Neural cell (in vitro differentiated cells): Measurements from ENCODE around the gene SPATA31E1. TPM values are rescaled to one million over a fixed set of nuclear protein-coding genes. Genes with fewer than 3 reads are reported as not detected.

Experiments
- H2AFZ ChIP-seq: fragments of 200-600, 300-800 bp; sonication (generic), shearing (Covaris generic); 2 replicates; pipeline ENCODE4 v1.6.0; 2014; ENCODE audit warnings: low read depth, mild to moderate bottlenecking, antibody characterized with exemption, low read length, moderate library complexity
- H3F3A ChIP-seq: fragments of 200-600 bp; shearing (Covaris generic); 2 replicates; pipeline ENCODE4 v1.6.1; 2016; ENCODE audit warnings: mild to moderate bottlenecking, moderate library complexity, mixed read lengths, antibody characterized with exemption, low read length; ENCODE audit not compliant: insufficient read depth, poor library complexity, severe bottlenecking
- H3K27ac ChIP-seq: fragments of 200-600, 300-800 bp; sonication (generic), shearing (Covaris generic); 2 replicates; pipeline ENCODE4 v1.5.1; 2014; ENCODE audit warnings: mild to moderate bottlenecking, low read length, moderate library complexity
- H3K27me3 ChIP-seq: fragments of 300-800, 200-600 bp; sonication (generic), shearing (Covaris generic); 2 replicates; pipeline ENCODE4 v1.6.0; 2014; ENCODE audit warnings: mild to moderate bottlenecking, low read depth, low read length, moderate library complexity; ENCODE audit not compliant: insufficient read depth
- H3K36me3 ChIP-seq: fragments of 300-800, 200-600 bp; sonication (generic), shearing (Covaris generic); 2 replicates; pipeline ENCODE4 v1.5.1; 2014; ENCODE audit warnings: mild to moderate bottlenecking, antibody characterized with exemption, low read length, moderate library complexity; ENCODE audit not compliant: insufficient read depth
- H3K4me2 ChIP-seq: fragments of 300-800, 200-600 bp; sonication (generic), shearing (Covaris generic); 2 replicates; pipeline ENCODE4 v1.6.0; 2014; ENCODE audit warnings: mild to moderate bottlenecking, low read length
- H3K4me3 ChIP-seq: fragments of 300-800, 200-600 bp; sonication (generic), shearing (Covaris generic); 2 replicates; pipeline ENCODE4 v1.5.1; 2014; ENCODE audit warnings: mild to moderate bottlenecking, low read length, moderate library complexity
- H3K79me2 ChIP-seq: fragments of 200-600 bp; shearing (Covaris generic); replicated peaks from 2 replicates; pipeline ENCODE4 v1.6.0; 2014; ENCODE audit warnings: mild to moderate bottlenecking, low read length, moderate library complexity; ENCODE audit not compliant: insufficient read depth
- H3K9ac ChIP-seq: fragments of 300-800, 200-600 bp; sonication (generic), shearing (Covaris generic); 2 replicates; pipeline ENCODE4 v1.6.1; 2016; ENCODE audit warnings: mild to moderate bottlenecking, low read length, mixed read lengths
- H3K9me2 ChIP-seq: fragments of 200-600 bp; shearing (Covaris generic); 2 replicates; pipeline ENCODE4 v1.6.1; 2016; ENCODE audit warnings: mild to moderate bottlenecking, low read length, mixed read lengths; ENCODE audit not compliant: insufficient read depth
- H3K9me3 ChIP-seq: fragments of 200-600, 300-800 bp; sonication (generic), shearing (Covaris generic); 2 replicates; pipeline ENCODE4 v1.6.1; 2016; ENCODE audit warnings: mild to moderate bottlenecking, mixed run types, low read length, moderate library complexity, mixed read lengths
- H4K20me1 ChIP-seq: fragments of 200-600 bp; shearing (Covaris generic); 2 replicates; pipeline ENCODE4 v1.6.1; 2016; ENCODE audit warnings: mild to moderate bottlenecking, mixed run types; ENCODE audit not compliant: insufficient read depth
- CTCF ChIP-seq: fragments of 450-650 bp; IDR thresholded peaks from 2 replicates; pipeline ENCODE4 v1.5.1; 2014; ENCODE audit warnings: antibody characterized with exemption, mild to moderate bottlenecking, moderate library complexity; ENCODE audit not compliant: poor library complexity, severe bottlenecking
- EP300 ChIP-seq: fragments of 450-650 bp; conservative IDR thresholded peaks from 2 replicates; pipeline ENCODE4 v1.6.1; 2014; ENCODE audit warnings: antibody characterized with exemption, mild to moderate bottlenecking, moderate library complexity; ENCODE audit not compliant: poor library complexity, severe bottlenecking
- EZH2 ChIP-seq: fragments of 200-600, 300-800 bp; shearing (Covaris generic), sonication (generic); IDR thresholded peaks from 2 replicates; pipeline ENCODE4 v1.6.1; 2014; ENCODE audit warnings: antibody characterized with exemption, low read length, borderline replicate concordance, mild to moderate bottlenecking; ENCODE audit not compliant: insufficient read depth, poor library complexity, severe bottlenecking
- MXI1 ChIP-seq: fragments of 450-650 bp; conservative IDR thresholded peaks from 2 replicates; pipeline ENCODE4 v1.6.1; 2014; ENCODE audit warnings: antibody characterized with exemption, mild to moderate bottlenecking; ENCODE audit not compliant: poor library complexity, severe bottlenecking
- POLR2AphosphoS5 ChIP-seq: IDR thresholded peaks from 2 replicates; pipeline ENCODE4 v1.6.1; 2012
- RAD21 ChIP-seq: fragments of 450-650 bp; conservative IDR thresholded peaks from 2 replicates; pipeline ENCODE4 v1.6.1; 2014; ENCODE audit warnings: antibody characterized with exemption, mild to moderate bottlenecking, moderate library complexity
- REST ChIP-seq: IDR thresholded peaks from 2 replicates; pipeline ENCODE4 v1.6.1; 2012; ENCODE audit warnings: borderline replicate concordance
- SMC3 ChIP-seq: fragments of 450-650 bp; conservative IDR thresholded peaks from 2 replicates; pipeline ENCODE4 v1.6.1; 2014; ENCODE audit warnings: antibody characterized with exemption, mild to moderate bottlenecking, moderate library complexity; ENCODE audit not compliant: poor library complexity
- TAF1 ChIP-seq: IDR thresholded peaks from 2 replicates; pipeline ENCODE4 v1.6.1; 2012; ENCODE audit warnings: low read depth
- polyA plus RNA-seq: library from polyadenylated mRNA; depleted of rRNA; stranded (reverse); fragments of >200 nt; gene quantifications from 2 replicates; pipeline ENCODE4 v1.2.3, GENCODE V29; 2014

SPATA31E1 gene
- polyA plus RNA-seq, 1 donor from 2014 or later = not detected

GRCh38 chr9:87867391-87867790 is 15.3 kb upstream of the SPATA31E1 start:
- Histone ChIP-seq H2AFZ (no peak overlapping the region), H3F3A (no peaks in the 10 kb centered on the region), H3K9me3 (peaks cover 3% of the 10 kb centered on the region)

GRCh38 chr9:87868175-87868574 is 14.5 kb upstream of the SPATA31E1 start:
- Histone ChIP-seq H3K27me3 (no peaks in the 10 kb centered on the region), H3K79me2 (no peaks in the 10 kb centered on the region), H3K9me3 (no peaks in the 10 kb centered on the region), H4K20me1 (no peaks in the 10 kb centered on the region), H2AFZ (no peak overlapping the region), H3K36me3 (no peaks in the 10 kb centered on the region), H3K4me3 (no peak overlapping the region), H3K9me2 (no peaks in the 10 kb centered on the region), H3K4me2 (no peak overlapping the region), H3K9ac (no peak overlapping the region), H3K27ac (no peak overlapping the region), H3F3A (no peaks in the 10 kb centered on the region)
- TF ChIP-seq CTCF (no peak), REST (no peak), POLR2AphosphoS5 (no peak), SMC3 (no peak)

More at GRCh38 chr9:87867391-87867790, 15.3 kb upstream of the SPATA31E1 start:
- Histone ChIP-seq H4K20me1 (no peaks in the 10 kb centered on the region), H3K9ac (no peak overlapping the region), H3K36me3 (no peaks in the 10 kb centered on the region), H3K79me2 (no peaks in the 10 kb centered on the region), H3K4me3 (no peak overlapping the region), H3K27ac (no peak overlapping the region), H3K9me2 (no peaks in the 10 kb centered on the region), H3K27me3 (no peaks in the 10 kb centered on the region), H3K4me2 (no peak overlapping the region)
- TF ChIP-seq EP300 = no peak
- no peak for TF ChIP-seq TAF1
- TF ChIP-seq RAD21 = no peak

- Histone ChIP-seq H3K9me3 (no peaks in the 10 kb centered on the region), H3K9me2 (no peaks in the 10 kb centered on the region), H3K4me2 (no peak overlapping the region), H3K27me3 (no peaks in the 10 kb centered on the region), H3K79me2 (no peaks in the 10 kb centered on the region), H3K9ac (no peak overlapping the region), H2AFZ (no peak overlapping the region), H3F3A (no peaks in the 10 kb centered on the region), H4K20me1 (no peaks in the 10 kb centered on the region), H3K36me3 (no peaks in the 10 kb centered on the region), H3K27ac (no peak overlapping the region), H3K4me3 (no peak overlapping the region)
- no peak for TF ChIP-seq POLR2AphosphoS5
- no peak for TF ChIP-seq CTCF
- TF ChIP-seq REST = no peak
- no peak for TF ChIP-seq EP300
- TF ChIP-seq SMC3 = no peak
- TF ChIP-seq EZH2 = no peak
- TF ChIP-seq MXI1 = no peak
- no peak for TF ChIP-seq RAD21
- no peak for TF ChIP-seq TAF1
Measured at GRCh38 chr9:87868635-87869034, 14.0 kb upstream of the SPATA31E1 start.
